Natural killer cell (primary cell): Measurements from ENCODE around the gene CHM. TPM values are rescaled to one million over a fixed set of nuclear protein-coding genes. Genes with fewer than 3 reads are reported as not detected.

ENCODE experiments used
- ATAC-seq, 3 donors: fragments of 150-1000 bp in 2 of 3; fragments of 200-7000 bp in 1 of 3; cut with Tn5 transposase; 1 replicate in 1 of 3; 2 replicates in 2 of 3; pipeline ENCODE4 v1.10.0; 2021; ENCODE audit warnings: mild to moderate bottlenecking in 2 of 3, moderate library complexity in 2 of 3
- DNase-seq, 2 donors: peaks; one replicate each; pipeline versions ENCODE4 v3.0.0 to v3.0.0-alpha.2; 2013 to 2021; ENCODE audit warnings: mixed read lengths in 1 of 2
- H3K27ac ChIP-seq: one replicate; pipeline ENCODE4 v1.5.1; 2013; ENCODE audit warnings: mild to moderate bottlenecking, low read length
- H3K27me3 ChIP-seq: one replicate; pipeline ENCODE4 v1.6.1; 2013; ENCODE audit warnings: low read length; ENCODE audit not compliant: control insufficient read depth, insufficient read depth
- H3K36me3 ChIP-seq: one replicate; pipeline ENCODE4 v1.6.1; 2013; ENCODE audit warnings: low read length; ENCODE audit not compliant: control insufficient read depth, insufficient read depth
- H3K4me1 ChIP-seq: one replicate; pipeline ENCODE4 v1.6.1; 2013; ENCODE audit warnings: low read length; ENCODE audit not compliant: control insufficient read depth, insufficient read depth
- H3K4me3 ChIP-seq: one replicate; pipeline ENCODE4 v1.5.1; 2013; ENCODE audit warnings: low read length
- H3K9me3 ChIP-seq: one replicate; pipeline ENCODE4 v1.6.1; 2013; ENCODE audit warnings: low read length; ENCODE audit not compliant: control insufficient read depth, insufficient read depth
- H3K27ac Mint-ChIP-seq, 2 donors: one replicate each; pipeline ENCODE4 v1.8.0; 2022; ENCODE audit warnings: mild to moderate bottlenecking in 2 of 2, mixed read lengths in 2 of 2, moderate library complexity in 1 of 2
- H3K27me3 Mint-ChIP-seq, 2 donors: one replicate each; pipeline ENCODE4 v1.8.0; 2022; ENCODE audit warnings: low read depth in 2 of 2, mixed read lengths in 2 of 2
- H3K36me3 Mint-ChIP-seq: one replicate; pipeline ENCODE4 v1.8.0; 2022; ENCODE audit warnings: mixed read lengths
- H3K4me1 Mint-ChIP-seq, 2 donors: one replicate each; pipeline ENCODE4 v1.8.0; 2022; ENCODE audit warnings: mixed read lengths in 2 of 2
- H3K4me3 Mint-ChIP-seq: one replicate; pipeline ENCODE4 v1.8.0; 2022; ENCODE audit warnings: mild to moderate bottlenecking, moderate library complexity, mixed read lengths
- H3K9me3 Mint-ChIP-seq, 2 donors: one replicate each; pipeline ENCODE4 v1.8.0; 2022; ENCODE audit warnings: mixed read lengths in 2 of 2
- CTCF ChIP-seq: fragments of 200-600 bp; IDR thresholded peaks from one replicate; pipeline ENCODE4 v1.8.0; 2022; ENCODE audit warnings: antibody characterized with exemption
- WGBS: methylation state at CpG from one replicate; pipeline ENCODE4 v1.1.7; 2013; ENCODE audit warnings: missing lambda C conversion rate; ENCODE audit not compliant: insufficient coverage; 5-methylcytosine and 5-hydroxymethylcytosine counted together
- intact Hi-C: fragments of 100-400 bp; cut with micrococcal nuclease; formaldehyde crosslinking; loops from one replicate; pipeline ENCODE4 v1.14.2; 2022
- total RNA-seq, 4 donors: library from RNA; stranded (reverse); fragments of 120-200 nt in 1 of 4; gene quantifications; one replicate each; pipeline versions ENCODE4 v1.2.3 to v1.2.4, GENCODE V29; 2013 to 2022

The CHM gene
- total RNA-seq, 3 donors from 2014 or later (not counting 1 experiment from before 2014, with no cell fraction given), result 11.8 to 20.2 (median 16.5) TPM

GRCh38 chrX:85903692-85904471 is 143.5 kb downstream of the CHM start:
- Mint-ChIP-seq H3K27me3 (no peaks in the 10 kb centered on the region), H3K4me1 (peaks cover 0 to 8% of the 10 kb centered on the region in 2 donors), H3K4me3 (no peak overlapping the region), H3K9me3 (no peaks in the 10 kb centered on the region), H3K27ac (no peak overlapping the region), H3K36me3 (no peaks in the 10 kb centered on the region)
- intact Hi-C loops, result no loop called here
- ATAC-seq (no peak), DNase-seq (no peak)
- Histone ChIP-seq H3K27me3 (no peaks in the 10 kb centered on the region), H3K9me3 (no peaks in the 10 kb centered on the region), H3K4me1 (no peaks in the 10 kb centered on the region), H3K27ac (no peak overlapping the region), H3K4me3 (no peak overlapping the region), H3K36me3 (no peaks in the 10 kb centered on the region)
- WGBS, result 80% methylated on average over 2 of the region's 5 CpGs
- TF ChIP-seq CTCF, result no peak

GRCh38 chrX:85897362-85898126 is 149.8 kb downstream of the CHM start:
- Histone ChIP-seq H3K27me3 (no peaks in the 10 kb centered on the region), H3K9me3 (no peaks in the 10 kb centered on the region), H3K36me3 (peaks cover 4% of the 10 kb centered on the region), H3K4me3 (no peak overlapping the region), H3K4me1 (no peaks in the 10 kb centered on the region), H3K27ac (no peak overlapping the region)
- no peak overlapping the region for H3K4me3 Mint-ChIP-seq
- TF ChIP-seq CTCF, result no peak
- ATAC-seq, result no peak
- H3K4me1 Mint-ChIP-seq, result peaks cover 0 to 6% of the 10 kb centered on the region in 2 donors
- H3K27me3 Mint-ChIP-seq, result no peaks in the 10 kb centered on the region
- peak overlapping the region in 1 of 2 donors; percentile 16 for H3K27ac Mint-ChIP-seq
- 88% methylated on average over 7 of the region's 7 CpGs for WGBS
- H3K9me3 Mint-ChIP-seq, result no peaks in the 10 kb centered on the region
- intact Hi-C loops, result no loop called here
- DNase-seq, result no peak
- H3K36me3 Mint-ChIP-seq, result no peaks in the 10 kb centered on the region

GRCh38 chrX:85882601-85883000 is 164.8 kb downstream of the CHM start:
- DNase-seq (no peak), ATAC-seq (no peak)
- H3K4me1 Mint-ChIP-seq, result no peaks in the 10 kb centered on the region
- no peaks in the 10 kb centered on the region for H3K9me3 ChIP-seq
- no peaks in the 10 kb centered on the region for H3K9me3 Mint-ChIP-seq
- no peak overlapping the region for H3K27ac ChIP-seq
- H3K4me3 Mint-ChIP-seq, result no peak overlapping the region
- no peaks in the 10 kb centered on the region for H3K4me1 ChIP-seq
- no peaks in the 10 kb centered on the region for H3K36me3 Mint-ChIP-seq
- WGBS, result no CpG with 5 or more reads among the region's 5 CpGs
- H3K27me3 Mint-ChIP-seq, result no peaks in the 10 kb centered on the region
- H3K4me3 ChIP-seq, result no peak overlapping the region
- no peak for TF ChIP-seq CTCF
- H3K36me3 ChIP-seq, result no peaks in the 10 kb centered on the region
- no peak overlapping the region for H3K27ac Mint-ChIP-seq
- H3K27me3 ChIP-seq, result no peaks in the 10 kb centered on the region
- intact Hi-C loops, result no loop called here
